HEK293 (cell line): ENCODE results near the gene CIPC.

Source experiments
- CTCF ChIA-PET: fragments of 350-600 bp; formaldehyde crosslinking; extraction: SDS; loops from one replicate; lab custom pipeline; 2021; ENCODE audit warnings: antibody characterized with exemption; lab: Yijun Ruan, JAX
- POLR2A ChIA-PET: fragments of 300-600 bp; formaldehyde crosslinking; extraction: SDS; loops from one replicate; lab custom pipeline; 2020; ENCODE audit warnings: antibody characterized with exemption, inconsistent platforms; lab: Yijun Ruan, JAX
- H3K27ac ChIP-seq: fragments of 200-500 bp; sonication (Bioruptor generic); 2 replicates; pipeline ENCODE4 v1.5.1; 2014; ENCODE audit warnings: low read depth, low read length, control low read depth, inconsistent platforms; ENCODE audit errors: extremely low read depth
- H3K36me3 ChIP-seq, 2 experiments: fragments of 200-500 bp in 1 of 2; sonication (Bioruptor generic) in 1 of 2; 1 replicate in 1 of 2; 2 replicates in 1 of 2; pipeline ENCODE4 v1.5.1; 2014 to 2017; ENCODE audit warnings: inconsistent platforms in 2 of 2, low read length in 2 of 2; ENCODE audit not compliant: control insufficient read depth in 2 of 2, insufficient read depth in 1 of 2
- H3K4me1 ChIP-seq: fragments of 200-500 bp; sonication (Bioruptor generic); 2 replicates; pipeline ENCODE4 v1.5.1; 2014; ENCODE audit warnings: mild to moderate bottlenecking, low read length, inconsistent platforms; ENCODE audit not compliant: control insufficient read depth, insufficient read depth
- H3K4me3 ChIP-seq: 2 replicates; pipeline ENCODE4 v1.5.1; 2011; ENCODE audit warnings: low read depth, mild to moderate bottlenecking, control low read depth, low read length, moderate library complexity
- H3K9me3 ChIP-seq: fragments of 200-500 bp; sonication (Bioruptor generic); 2 replicates; pipeline ENCODE4 v1.5.1; 2014; ENCODE audit warnings: low read depth, low read length, inconsistent platforms; ENCODE audit not compliant: control insufficient read depth, insufficient read depth
- SP3 ChIP-seq: fragments of 450-650 bp; formaldehyde crosslinking; IDR thresholded peaks from 2 replicates; pipeline ENCODE4 v1.5.1; 2016; ENCODE audit warnings: missing biosample characterization, missing genetic modification characterization
- ZBTB49 ChIP-seq: fragments of 450-650 bp; formaldehyde crosslinking; IDR thresholded peaks from 2 replicates; pipeline ENCODE4 v1.5.1; 2016; ENCODE audit warnings: missing biosample characterization, missing genetic modification characterization, low read depth
- ZFHX2 ChIP-seq: fragments of 450-650 bp; formaldehyde crosslinking; conservative IDR thresholded peaks from 2 replicates; pipeline ENCODE4 v1.5.1; 2016; ENCODE audit warnings: missing biosample characterization, missing genetic modification characterization
- ZNF132 ChIP-seq: fragments of 450-650 bp; formaldehyde crosslinking; IDR thresholded peaks from 2 replicates; pipeline ENCODE4 v1.5.1; 2017; ENCODE audit warnings: missing biosample characterization, missing genetic modification characterization, borderline replicate concordance
- ZNF2 ChIP-seq: fragments of 450-650 bp; formaldehyde crosslinking; IDR thresholded peaks from 2 replicates; pipeline ENCODE4 v1.5.1; 2016; ENCODE audit warnings: missing biosample characterization, missing genetic modification characterization
- ZNF292 ChIP-seq: fragments of 450-650 bp; formaldehyde crosslinking; IDR thresholded peaks from 2 replicates; pipeline ENCODE4 v1.5.1; 2016; ENCODE audit warnings: low read depth, missing biosample characterization, missing genetic modification characterization, borderline replicate concordance
- ZNF404 ChIP-seq: fragments of 450-650 bp; formaldehyde crosslinking; IDR thresholded peaks from 2 replicates; pipeline ENCODE4 v1.5.1; 2017; ENCODE audit warnings: missing biosample characterization, missing genetic modification characterization
- ZNF433 ChIP-seq: fragments of 450-650 bp; formaldehyde crosslinking; IDR thresholded peaks from 2 replicates; pipeline ENCODE4 v1.5.1; 2016; ENCODE audit warnings: missing biosample characterization, missing genetic modification characterization, low read depth
- ZNF449 ChIP-seq: fragments of 450-650 bp; formaldehyde crosslinking; IDR thresholded peaks from 2 replicates; pipeline ENCODE4 v1.5.1; 2017; ENCODE audit warnings: missing biosample characterization, mild to moderate bottlenecking, missing genetic modification characterization, moderate library complexity
- ZNF548 ChIP-seq: fragments of 450-650 bp; formaldehyde crosslinking; IDR thresholded peaks from 2 replicates; pipeline ENCODE4 v1.5.1; 2016; ENCODE audit warnings: missing biosample characterization, missing genetic modification characterization
- ZNF585B ChIP-seq: fragments of 450-650 bp; formaldehyde crosslinking; IDR thresholded peaks from 2 replicates; pipeline ENCODE4 v1.5.1; 2016; ENCODE audit warnings: missing biosample characterization, missing genetic modification characterization
- ZNF629 ChIP-seq: fragments of 450-650 bp; formaldehyde crosslinking; IDR thresholded peaks from 2 replicates; pipeline ENCODE4 v1.5.1; 2017; ENCODE audit warnings: missing biosample characterization, missing genetic modification characterization
- ZNF692 ChIP-seq: fragments of 450-650 bp; formaldehyde crosslinking; IDR thresholded peaks from 2 replicates; pipeline ENCODE4 v1.5.1; 2016; ENCODE audit warnings: missing biosample characterization, missing genetic modification characterization
- ZNF768 ChIP-seq: fragments of 450-650 bp; formaldehyde crosslinking; IDR thresholded peaks from 2 replicates; pipeline ENCODE4 v1.5.1; 2018; ENCODE audit warnings: missing biosample characterization, mild to moderate bottlenecking, missing genetic modification characterization
- ZSCAN23 ChIP-seq: fragments of 450-650 bp; formaldehyde crosslinking; IDR thresholded peaks from 2 replicates; pipeline ENCODE4 v1.5.1; 2016; ENCODE audit warnings: missing biosample characterization, missing genetic modification characterization
- TF ChIP-seq, protein P1 (sequence below): fragments of 450-650 bp; formaldehyde crosslinking; IDR thresholded peaks from 2 replicates; pipeline ENCODE4 v1.5.1; 2016; ENCODE audit warnings: missing biosample characterization, missing genetic modification characterization
- TF ChIP-seq, protein P2 (sequence below): fragments of 450-650 bp; formaldehyde crosslinking; IDR thresholded peaks from 2 replicates; pipeline ENCODE4 v1.5.1; 2016; ENCODE audit warnings: missing biosample characterization, missing genetic modification characterization, borderline replicate concordance
- TF ChIP-seq, protein P3 (sequence below): fragments of 450-650 bp; formaldehyde crosslinking; IDR thresholded peaks from 2 replicates; pipeline ENCODE4 v1.5.1; 2016; ENCODE audit warnings: missing biosample characterization, missing genetic modification characterization

CIPC gene

DNA sequence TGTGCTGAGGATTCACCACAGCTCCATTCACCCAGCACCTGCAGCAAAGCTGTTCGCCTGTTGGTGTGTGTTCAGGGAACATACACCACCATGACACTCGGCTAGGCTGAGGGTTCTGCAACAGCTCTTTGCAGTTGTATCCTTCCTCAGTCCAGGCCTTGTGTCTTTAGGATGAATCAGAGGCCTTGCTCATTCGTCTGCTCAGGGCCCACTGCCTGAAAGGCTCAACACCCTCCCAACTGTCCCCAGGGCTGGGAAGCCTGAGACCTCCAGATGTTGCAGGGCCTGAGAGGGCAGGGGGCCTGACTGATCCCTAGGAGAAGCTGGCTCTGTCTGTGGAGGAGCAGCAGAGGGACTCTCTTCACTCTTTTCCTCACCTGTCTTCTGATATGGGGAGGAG, 32.3 kb downstream of the CIPC start:
- CTCF ChIA-PET: interaction anchor here (1.6 kb wide), 1 partner anchor 21 kb away, joined by 4 read pairs; no protein-coding TSS in a partner anchor
- POLR2A ChIA-PET: no interaction called here
- Histone ChIP-seq H3K9me3 (no peaks in the 10 kb centered on the region), H3K4me1 (no peaks in the 10 kb centered on the region), H3K36me3 (no peaks in the 10 kb centered on the region), H3K4me3 (no peak overlapping the region), H3K27ac (no peak overlapping the region)
- TF ChIP-seq ZNF292 (tag by site-specific recombination) (no peak), ZNF449 (tag by site-specific recombination) (no peak), ZNF629 (no peak), ZFHX2 (tag by site-specific recombination) (no peak), ZNF692 (tag by site-specific recombination) (no peak), ZNF433 (tag by site-specific recombination) (no peak), ZNF548 (tag by site-specific recombination) (no peak), SP3 (tag by site-specific recombination) (no peak), ZNF2 (tag by site-specific recombination) (no peak), ZNF132 (tag by site-specific recombination) (no peak), ZNF404 (tag by site-specific recombination) (no peak), ZNF768 (tag by site-specific recombination) (no peak), ZBTB49 (tag by site-specific recombination) (no peak), ZNF585B (tag by site-specific recombination) (no peak), ZSCAN23 (tag by site-specific recombination) (no peak)
- TF ChIP-seq, protein P1, sequence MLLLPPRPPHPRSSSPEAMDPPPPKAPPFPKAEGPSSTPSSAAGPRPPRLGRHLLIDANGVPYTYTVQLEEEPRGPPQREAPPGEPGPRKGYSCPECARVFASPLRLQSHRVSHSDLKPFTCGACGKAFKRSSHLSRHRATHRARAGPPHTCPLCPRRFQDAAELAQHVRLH: no peak
- TF ChIP-seq, protein P2, sequence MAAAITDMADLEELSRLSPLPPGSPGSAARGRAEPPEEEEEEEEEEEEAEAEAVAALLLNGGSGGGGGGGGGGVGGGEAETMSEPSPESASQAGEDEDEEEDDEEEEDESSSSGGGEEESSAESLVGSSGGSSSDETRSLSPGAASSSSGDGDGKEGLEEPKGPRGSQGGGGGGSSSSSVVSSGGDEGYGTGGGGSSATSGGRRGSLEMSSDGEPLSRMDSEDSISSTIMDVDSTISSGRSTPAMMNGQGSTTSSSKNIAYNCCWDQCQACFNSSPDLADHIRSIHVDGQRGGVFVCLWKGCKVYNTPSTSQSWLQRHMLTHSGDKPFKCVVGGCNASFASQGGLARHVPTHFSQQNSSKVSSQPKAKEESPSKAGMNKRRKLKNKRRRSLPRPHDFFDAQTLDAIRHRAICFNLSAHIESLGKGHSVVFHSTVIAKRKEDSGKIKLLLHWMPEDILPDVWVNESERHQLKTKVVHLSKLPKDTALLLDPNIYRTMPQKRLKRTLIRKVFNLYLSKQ (tag by site-specific recombination): no peak
- TF ChIP-seq, protein P3, sequence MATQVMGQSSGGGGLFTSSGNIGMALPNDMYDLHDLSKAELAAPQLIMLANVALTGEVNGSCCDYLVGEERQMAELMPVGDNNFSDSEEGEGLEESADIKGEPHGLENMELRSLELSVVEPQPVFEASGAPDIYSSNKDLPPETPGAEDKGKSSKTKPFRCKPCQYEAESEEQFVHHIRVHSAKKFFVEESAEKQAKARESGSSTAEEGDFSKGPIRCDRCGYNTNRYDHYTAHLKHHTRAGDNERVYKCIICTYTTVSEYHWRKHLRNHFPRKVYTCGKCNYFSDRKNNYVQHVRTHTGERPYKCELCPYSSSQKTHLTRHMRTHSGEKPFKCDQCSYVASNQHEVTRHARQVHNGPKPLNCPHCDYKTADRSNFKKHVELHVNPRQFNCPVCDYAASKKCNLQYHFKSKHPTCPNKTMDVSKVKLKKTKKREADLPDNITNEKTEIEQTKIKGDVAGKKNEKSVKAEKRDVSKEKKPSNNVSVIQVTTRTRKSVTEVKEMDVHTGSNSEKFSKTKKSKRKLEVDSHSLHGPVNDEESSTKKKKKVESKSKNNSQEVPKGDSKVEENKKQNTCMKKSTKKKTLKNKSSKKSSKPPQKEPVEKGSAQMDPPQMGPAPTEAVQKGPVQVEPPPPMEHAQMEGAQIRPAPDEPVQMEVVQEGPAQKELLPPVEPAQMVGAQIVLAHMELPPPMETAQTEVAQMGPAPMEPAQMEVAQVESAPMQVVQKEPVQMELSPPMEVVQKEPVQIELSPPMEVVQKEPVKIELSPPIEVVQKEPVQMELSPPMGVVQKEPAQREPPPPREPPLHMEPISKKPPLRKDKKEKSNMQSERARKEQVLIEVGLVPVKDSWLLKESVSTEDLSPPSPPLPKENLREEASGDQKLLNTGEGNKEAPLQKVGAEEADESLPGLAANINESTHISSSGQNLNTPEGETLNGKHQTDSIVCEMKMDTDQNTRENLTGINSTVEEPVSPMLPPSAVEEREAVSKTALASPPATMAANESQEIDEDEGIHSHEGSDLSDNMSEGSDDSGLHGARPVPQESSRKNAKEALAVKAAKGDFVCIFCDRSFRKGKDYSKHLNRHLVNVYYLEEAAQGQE (tag by site-specific recombination): no peak
